HL-60 (cell line): ENCODE results near the gene SLAMF9.

Experiments
- DNase-seq, 2 experiments: peaks; one replicate each; pipeline ENCODE4 v3.0.0-alpha.2; 2010 to 2020; ENCODE audit warnings: low read depth in 1 of 2, low spot score in 1 of 2
- H3K27ac ChIP-seq: fragments of 250-450 bp; sonication (Bioruptor Pico); replicated peaks from 2 replicates; pipeline ENCODE4 v1.5.1; 2020; ENCODE audit warnings: mild to moderate bottlenecking, moderate library complexity
- H3K27me3 ChIP-seq: fragments of 250-450 bp; sonication (Bioruptor Pico); 2 replicates; pipeline ENCODE4 v1.5.1; 2021; ENCODE audit warnings: mild to moderate bottlenecking, moderate library complexity; ENCODE audit not compliant: insufficient read depth, poor library complexity, severe bottlenecking
- H3K4me3 ChIP-seq: replicated peaks from 2 replicates; pipeline ENCODE4 v1.5.1; 2011; ENCODE audit warnings: mild to moderate bottlenecking, control low read depth, low read length; ENCODE audit not compliant: insufficient read depth
- CTCF ChIP-seq: IDR thresholded peaks from one replicate; pipeline ENCODE4 v1.5.1; 2011; ENCODE audit warnings: low read length, control low read depth, inconsistent platforms; ENCODE audit not compliant: insufficient read depth
- GABPA ChIP-seq: IDR thresholded peaks from 2 replicates; pipeline ENCODE4 v1.6.1; 2012; ENCODE audit warnings: low read depth
- POLR2AphosphoS5 ChIP-seq: IDR thresholded peaks from 2 replicates; pipeline ENCODE4 v1.6.1; 2012; ENCODE audit warnings: low read depth
- REST ChIP-seq: IDR thresholded peaks from 2 replicates; pipeline ENCODE4 v1.6.1; 2012; ENCODE audit warnings: low read depth; ENCODE audit not compliant: insufficient replicate concordance
- SPI1 ChIP-seq: IDR thresholded peaks from 2 replicates; pipeline ENCODE4 v1.6.1; 2012; ENCODE audit warnings: low read depth, mild to moderate bottlenecking, borderline replicate concordance

Gene SLAMF9

GRCh38 chr1:159973350-159973940, 19.4 kb upstream of the SLAMF9 start:
- TF ChIP-seq SPI1 (no peak), POLR2AphosphoS5 (no peak), CTCF (no peak), GABPA (no peak), REST (no peak)
- no peak overlapping the region for H3K27ac ChIP-seq
- peaks cover 11% of the 10 kb centered on the region for H3K27me3 ChIP-seq
- DNase-seq, result no peak
- H3K4me3 ChIP-seq, result no peak overlapping the region

- Histone ChIP-seq H3K4me3 (no peak overlapping the region), H3K27ac (no peak overlapping the region), H3K27me3 (peaks cover 9% of the 10 kb centered on the region)
- DNase-seq, result no peak
- TF ChIP-seq SPI1 (no peak), REST (no peak), GABPA (no peak), CTCF (no peak)
Observed at GRCh38 chr1:159972443-159973205, 18.6 kb upstream of the SLAMF9 start.

GRCh38 chr1:159970932-159971342, 16.9 kb upstream of the SLAMF9 start:
- no peak for DNase-seq
- TF ChIP-seq SPI1 (no peak), CTCF (no peak), POLR2AphosphoS5 (no peak), REST (no peak), GABPA (no peak)
- H3K4me3 ChIP-seq, result no peak overlapping the region
- H3K27ac ChIP-seq, result no peak overlapping the region
- peaks cover 6% of the 10 kb centered on the region for H3K27me3 ChIP-seq
